ENCODE measurements around the gene CAD.

CAD gene

DNA sequence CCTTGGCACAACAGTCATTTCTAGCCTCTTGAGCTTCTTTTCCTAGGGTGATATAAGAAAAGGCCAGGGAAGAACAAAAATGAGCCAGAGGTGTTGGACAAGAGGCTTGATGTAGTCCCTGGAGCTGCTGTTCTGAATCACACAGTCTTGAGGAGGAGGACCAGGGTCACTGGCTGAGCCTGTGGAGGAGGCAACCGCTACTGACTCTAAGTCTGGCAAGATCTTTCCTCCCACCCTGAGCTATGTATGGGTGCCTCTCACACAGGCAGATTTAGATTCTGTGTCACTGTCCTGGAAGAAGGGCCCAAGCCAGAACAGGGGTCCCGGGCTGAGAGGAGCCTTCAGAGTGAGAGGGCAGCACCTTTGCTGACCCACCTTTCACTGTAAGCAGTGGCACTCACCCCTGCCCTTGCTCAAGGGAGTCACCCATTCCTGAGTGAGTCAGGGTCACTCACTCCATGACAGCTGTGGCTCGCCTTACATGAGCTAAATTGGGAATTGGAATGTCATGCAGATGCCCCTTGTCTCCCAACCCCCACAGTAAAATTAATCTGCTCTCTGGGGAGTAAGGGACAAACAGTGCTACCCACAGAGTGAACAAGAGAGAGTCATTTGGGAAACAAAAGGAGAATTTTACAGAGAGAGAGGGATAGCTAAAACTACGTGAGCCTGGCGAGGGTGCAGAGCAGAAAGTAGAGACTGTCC, 64.8 kb downstream of the CAD start, which contains the start of gene TRIM54:
Gene TRIM54 (plus strand): TSS at position 575 of the 705 bp plus-strand sequence. CDS start 303 bp downstream, outside the sequence.
- no peak for DNase-seq (ENCODE audit: low read depth)

GRCh38 chr2:27282892-27283291, 65.7 kb downstream of the CAD start:
- no peak for DNase-seq (ENCODE audit: low read depth)

DNA sequence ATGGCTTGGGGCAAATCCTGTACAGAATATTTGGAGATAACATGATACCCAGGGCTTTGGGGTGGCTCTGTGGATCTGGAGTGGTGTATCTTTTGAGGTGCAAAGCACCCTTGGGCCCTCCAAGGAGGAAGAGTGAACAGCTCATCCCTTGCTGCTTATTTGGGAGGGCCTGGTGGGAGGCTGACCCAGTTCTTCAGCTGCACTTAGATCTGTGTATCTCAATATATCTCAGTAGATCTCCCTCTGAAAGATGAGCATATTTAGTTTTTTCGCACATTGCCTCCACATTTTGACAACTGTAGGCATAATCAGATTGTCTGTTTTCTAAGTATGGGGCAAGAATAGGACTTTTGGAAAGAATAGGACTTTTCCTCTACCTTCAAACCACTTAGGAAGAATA, 67.8 kb downstream of the CAD start:
- DNase-seq (ENCODE audit: low read depth), result no peak

- no peak for DNase-seq (ENCODE audit: low read depth)
Observed at GRCh38 chr2:27285481-27285880, 68.3 kb downstream of the CAD start.

DNA sequence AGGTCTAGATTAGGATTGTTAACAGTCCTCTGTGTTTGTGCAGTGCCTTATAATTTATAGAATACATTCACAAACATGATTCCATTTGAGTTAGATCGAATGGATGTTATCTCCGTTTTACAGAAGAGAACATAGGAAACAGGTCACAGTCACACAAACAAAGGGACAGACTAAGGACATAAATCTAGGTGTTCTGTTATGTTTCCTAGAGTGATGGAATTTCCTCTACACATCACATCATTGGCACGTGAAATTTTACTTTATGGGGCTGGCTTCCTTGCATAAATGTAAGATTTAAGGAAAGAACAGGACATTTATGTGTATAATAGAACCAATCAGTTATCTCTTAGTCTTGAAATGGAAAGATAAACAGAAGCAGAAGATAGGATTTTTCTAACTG, 71.4 kb downstream of the CAD start:
- DNase-seq (ENCODE audit: low read depth), result no peak

GRCh38 chr2:27290549-27290948, 73.4 kb downstream of the CAD start:
- DNase-seq (ENCODE audit: low read depth), result no peak

GRCh38 chr2:27291865-27292264, 74.7 kb downstream of the CAD start:
- DNase-seq (ENCODE audit: low read depth), result no peak

Measured in stimulated activated CD8-positive, alpha-beta memory T cell treated with anti-CD3 and anti-CD28 coated beads, Interleukin-4, amount 100 ng/mL, for 24 hours (primary cell).